Ovary (tissue), 3 donors: ENCODE data around the gene ADNP.

Experiments used
- EP300 ChIP-seq: sonication (generic); formaldehyde crosslinking; IDR thresholded peaks from one replicate; pipeline ENCODE4 v1.6.1; 2017; ENCODE audit warnings: antibody characterized with exemption
- POLR2A ChIP-seq: fragments of 450-650 bp; IDR thresholded peaks from one replicate; pipeline ENCODE4 v1.6.1; 2017; ENCODE audit warnings: antibody characterized with exemption, mild to moderate bottlenecking, moderate library complexity
- TF ChIP-seq, protein P1 (sequence below), 3 donors: fragments of 450-650 bp in 2 of 3; fragments of 200-600 bp in 1 of 3; IDR thresholded peaks; one replicate each; pipeline versions ENCODE4 v1.5.1 to v1.8.0; 2016 to 2022; ENCODE audit warnings: antibody characterized with exemption in 3 of 3, mild to moderate bottlenecking in 1 of 3
- donor health status: DM: no; HTN: no; CAD: no.

GRCh38 chr20:50844430-50845100 lies 86.7 kb downstream of the ADNP start:
- TF ChIP-seq, protein P1, sequence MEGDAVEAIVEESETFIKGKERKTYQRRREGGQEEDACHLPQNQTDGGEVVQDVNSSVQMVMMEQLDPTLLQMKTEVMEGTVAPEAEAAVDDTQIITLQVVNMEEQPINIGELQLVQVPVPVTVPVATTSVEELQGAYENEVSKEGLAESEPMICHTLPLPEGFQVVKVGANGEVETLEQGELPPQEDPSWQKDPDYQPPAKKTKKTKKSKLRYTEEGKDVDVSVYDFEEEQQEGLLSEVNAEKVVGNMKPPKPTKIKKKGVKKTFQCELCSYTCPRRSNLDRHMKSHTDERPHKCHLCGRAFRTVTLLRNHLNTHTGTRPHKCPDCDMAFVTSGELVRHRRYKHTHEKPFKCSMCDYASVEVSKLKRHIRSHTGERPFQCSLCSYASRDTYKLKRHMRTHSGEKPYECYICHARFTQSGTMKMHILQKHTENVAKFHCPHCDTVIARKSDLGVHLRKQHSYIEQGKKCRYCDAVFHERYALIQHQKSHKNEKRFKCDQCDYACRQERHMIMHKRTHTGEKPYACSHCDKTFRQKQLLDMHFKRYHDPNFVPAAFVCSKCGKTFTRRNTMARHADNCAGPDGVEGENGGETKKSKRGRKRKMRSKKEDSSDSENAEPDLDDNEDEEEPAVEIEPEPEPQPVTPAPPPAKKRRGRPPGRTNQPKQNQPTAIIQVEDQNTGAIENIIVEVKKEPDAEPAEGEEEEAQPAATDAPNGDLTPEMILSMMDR (IDR thresholded peaks at IDR 0.05), result no peak
- TF ChIP-seq EP300, result no peak
- no peak for TF ChIP-seq POLR2A
